Measurements from ENCODE around the gene NAP1L4.

NAP1L4 gene

DNA sequence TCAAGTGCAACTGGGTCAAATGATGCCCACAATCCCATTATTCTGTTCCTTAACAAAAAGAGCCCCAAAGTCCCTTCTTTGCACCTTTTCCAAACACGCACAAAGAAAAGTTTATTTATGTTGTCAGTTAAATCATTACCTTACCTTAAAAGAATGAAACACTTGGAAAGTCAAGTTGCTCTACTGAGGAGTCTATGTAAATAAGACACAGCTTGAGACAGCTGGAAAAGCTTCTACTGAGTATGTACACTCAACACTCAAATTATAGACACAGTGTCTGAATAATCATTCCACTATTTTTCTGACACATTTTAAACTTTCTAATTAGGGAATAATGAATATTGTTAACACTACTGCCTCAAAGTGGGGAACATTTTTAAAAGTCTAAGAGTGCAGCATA is 41.3 kb downstream of the NAP1L4 start:
- no peak overlapping the region for H3K4me3 ChIP-seq (ENCODE audit: low read length)
- TF ChIP-seq CTCF (conservative IDR thresholded peaks at IDR 0.05; ENCODE audit: low read length) = no peak
- no peak for DNase-seq (ENCODE audit: low read depth)

- no peak for TF ChIP-seq CTCF (conservative IDR thresholded peaks at IDR 0.05; ENCODE audit: low read length)
- no peak for DNase-seq (ENCODE audit: low read depth)
These were observed 42.2 kb downstream of the NAP1L4 start for GRCh38 chr11:2949920-2950319.

GRCh38 chr11:2947744-2948143 is 44.4 kb downstream of the NAP1L4 start:
- no peak overlapping the region for H3K4me3 ChIP-seq (ENCODE audit: low read length)
- no peak for TF ChIP-seq CTCF (conservative IDR thresholded peaks at IDR 0.05; ENCODE audit: low read length)
- no peak for DNase-seq (ENCODE audit: low read depth)

More at GRCh38 chr11:2949920-2950319, 42.2 kb downstream of the NAP1L4 start:
- no peak overlapping the region for H3K4me3 ChIP-seq (ENCODE audit: low read length)

- no peak for DNase-seq (ENCODE audit: low read depth)
- no peak for TF ChIP-seq CTCF (conservative IDR thresholded peaks at IDR 0.05; ENCODE audit: low read length)
- no peak overlapping the region for H3K4me3 ChIP-seq (ENCODE audit: low read length)
These were observed 46.3 kb downstream of the NAP1L4 start for GRCh38 chr11:2945757-2946287.

DNA sequence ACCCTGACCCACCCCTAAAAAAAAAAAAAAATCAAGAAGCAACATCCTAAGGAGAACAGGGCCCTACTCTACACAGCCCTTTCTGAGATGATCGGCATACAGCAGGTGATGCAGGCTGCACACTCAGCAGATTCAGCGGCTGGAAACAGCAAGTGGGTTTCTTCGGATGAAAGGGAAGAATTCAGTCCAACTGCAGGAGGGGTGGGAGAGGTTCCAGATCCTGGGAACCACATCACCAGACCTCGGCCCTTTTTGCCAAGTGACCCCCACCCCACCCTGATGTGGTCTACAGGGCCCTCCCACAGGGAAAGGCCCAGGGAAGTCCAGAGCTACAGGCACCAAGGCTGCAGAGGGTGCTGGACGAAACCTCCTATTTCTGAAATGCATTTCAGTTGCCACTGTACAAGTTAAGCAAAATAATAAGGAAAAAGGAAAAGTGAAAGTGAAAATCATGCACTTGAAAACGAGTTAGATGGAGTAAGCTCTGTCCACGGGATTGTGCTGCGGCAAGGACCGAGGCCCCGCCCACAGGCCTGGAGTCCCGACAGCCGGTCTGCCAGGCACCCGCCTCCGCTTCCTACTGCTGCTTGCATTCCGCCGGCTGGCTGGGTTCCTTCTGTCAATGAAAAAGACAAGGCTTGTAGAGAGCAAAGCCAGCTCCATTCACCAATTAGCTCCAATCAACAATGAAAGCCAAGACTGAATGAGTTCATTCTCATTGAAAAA is 46.9 kb downstream of the NAP1L4 start:
- DNase-seq (ENCODE audit: low read depth) = peak; percentile 89
- TF ChIP-seq CTCF (conservative IDR thresholded peaks at IDR 0.05; ENCODE audit: low read length) = no peak
- peak overlapping the region; percentile 53 for H3K4me3 ChIP-seq (ENCODE audit: low read length)

DNA sequence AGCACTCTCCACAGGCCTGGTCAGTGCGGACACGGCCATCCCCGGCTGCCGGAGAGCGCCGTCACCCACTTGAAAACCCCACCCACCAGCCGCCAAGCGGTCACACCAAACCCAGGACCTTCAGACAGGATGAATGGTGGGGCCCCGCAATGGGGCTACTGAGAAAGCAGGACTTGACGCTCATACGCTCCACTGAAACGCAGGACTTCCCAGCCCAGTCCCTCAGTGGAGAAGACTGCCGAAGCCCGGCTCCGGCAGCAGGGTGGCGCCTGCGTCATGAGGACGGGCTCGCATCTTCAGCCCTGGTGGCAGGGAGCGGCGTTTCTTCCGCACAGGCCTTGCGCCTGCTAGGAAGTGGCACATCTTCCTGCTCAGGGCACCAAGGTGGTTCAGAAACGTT is 47.6 kb downstream of the NAP1L4 start:
- H3K4me3 ChIP-seq (ENCODE audit: low read length) = no peak overlapping the region
- DNase-seq (ENCODE audit: low read depth) = no peak
- no peak for TF ChIP-seq CTCF (conservative IDR thresholded peaks at IDR 0.05; ENCODE audit: low read length)

- TF ChIP-seq CTCF (conservative IDR thresholded peaks at IDR 0.05; ENCODE audit: low read length) = no peak
- no peak for DNase-seq (ENCODE audit: low read depth)
These were observed 48.4 kb downstream of the NAP1L4 start for GRCh38 chr11:2943711-2944118.

More at GRCh38 chr11:2943711-2944118, 48.4 kb downstream of the NAP1L4 start:
- H3K4me3 ChIP-seq (ENCODE audit: low read length) = no peak overlapping the region

All from AG10803 (cell line).